Neural cell (in vitro differentiated cells): ENCODE measurements around the gene TMEM140.

Experiments
- EP300 ChIP-seq: fragments of 450-650 bp; conservative IDR thresholded peaks from 2 replicates; pipeline ENCODE4 v1.6.1; 2014; ENCODE audit warnings: antibody characterized with exemption, mild to moderate bottlenecking, moderate library complexity; ENCODE audit not compliant: poor library complexity, severe bottlenecking
- EZH2 ChIP-seq: fragments of 200-600, 300-800 bp; shearing (Covaris generic), sonication (generic); IDR thresholded peaks from 2 replicates; pipeline ENCODE4 v1.6.1; 2014; ENCODE audit warnings: antibody characterized with exemption, low read length, borderline replicate concordance, mild to moderate bottlenecking; ENCODE audit not compliant: insufficient read depth, poor library complexity, severe bottlenecking
- POLR2AphosphoS5 ChIP-seq: IDR thresholded peaks from 2 replicates; pipeline ENCODE4 v1.6.1; 2012
- RAD21 ChIP-seq: fragments of 450-650 bp; conservative IDR thresholded peaks from 2 replicates; pipeline ENCODE4 v1.6.1; 2014; ENCODE audit warnings: antibody characterized with exemption, mild to moderate bottlenecking, moderate library complexity
- TF ChIP-seq, protein P1 (sequence below): fragments of 450-650 bp; IDR thresholded peaks from 2 replicates; pipeline ENCODE4 v1.5.1; 2014; ENCODE audit warnings: antibody characterized with exemption, mild to moderate bottlenecking, moderate library complexity; ENCODE audit not compliant: poor library complexity, severe bottlenecking
- TF ChIP-seq, protein P2 (sequence below): IDR thresholded peaks from 2 replicates; pipeline ENCODE4 v1.6.1; 2012; ENCODE audit warnings: borderline replicate concordance

GRCh38 chr7:135154734-135155133 lies 6.9 kb downstream of the TMEM140 start:
- TF ChIP-seq EZH2 (no peak), POLR2AphosphoS5 (no peak), EP300 (no peak), RAD21 (no peak)
- TF ChIP-seq, protein P1, sequence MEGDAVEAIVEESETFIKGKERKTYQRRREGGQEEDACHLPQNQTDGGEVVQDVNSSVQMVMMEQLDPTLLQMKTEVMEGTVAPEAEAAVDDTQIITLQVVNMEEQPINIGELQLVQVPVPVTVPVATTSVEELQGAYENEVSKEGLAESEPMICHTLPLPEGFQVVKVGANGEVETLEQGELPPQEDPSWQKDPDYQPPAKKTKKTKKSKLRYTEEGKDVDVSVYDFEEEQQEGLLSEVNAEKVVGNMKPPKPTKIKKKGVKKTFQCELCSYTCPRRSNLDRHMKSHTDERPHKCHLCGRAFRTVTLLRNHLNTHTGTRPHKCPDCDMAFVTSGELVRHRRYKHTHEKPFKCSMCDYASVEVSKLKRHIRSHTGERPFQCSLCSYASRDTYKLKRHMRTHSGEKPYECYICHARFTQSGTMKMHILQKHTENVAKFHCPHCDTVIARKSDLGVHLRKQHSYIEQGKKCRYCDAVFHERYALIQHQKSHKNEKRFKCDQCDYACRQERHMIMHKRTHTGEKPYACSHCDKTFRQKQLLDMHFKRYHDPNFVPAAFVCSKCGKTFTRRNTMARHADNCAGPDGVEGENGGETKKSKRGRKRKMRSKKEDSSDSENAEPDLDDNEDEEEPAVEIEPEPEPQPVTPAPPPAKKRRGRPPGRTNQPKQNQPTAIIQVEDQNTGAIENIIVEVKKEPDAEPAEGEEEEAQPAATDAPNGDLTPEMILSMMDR: no peak
- TF ChIP-seq, protein P2, sequence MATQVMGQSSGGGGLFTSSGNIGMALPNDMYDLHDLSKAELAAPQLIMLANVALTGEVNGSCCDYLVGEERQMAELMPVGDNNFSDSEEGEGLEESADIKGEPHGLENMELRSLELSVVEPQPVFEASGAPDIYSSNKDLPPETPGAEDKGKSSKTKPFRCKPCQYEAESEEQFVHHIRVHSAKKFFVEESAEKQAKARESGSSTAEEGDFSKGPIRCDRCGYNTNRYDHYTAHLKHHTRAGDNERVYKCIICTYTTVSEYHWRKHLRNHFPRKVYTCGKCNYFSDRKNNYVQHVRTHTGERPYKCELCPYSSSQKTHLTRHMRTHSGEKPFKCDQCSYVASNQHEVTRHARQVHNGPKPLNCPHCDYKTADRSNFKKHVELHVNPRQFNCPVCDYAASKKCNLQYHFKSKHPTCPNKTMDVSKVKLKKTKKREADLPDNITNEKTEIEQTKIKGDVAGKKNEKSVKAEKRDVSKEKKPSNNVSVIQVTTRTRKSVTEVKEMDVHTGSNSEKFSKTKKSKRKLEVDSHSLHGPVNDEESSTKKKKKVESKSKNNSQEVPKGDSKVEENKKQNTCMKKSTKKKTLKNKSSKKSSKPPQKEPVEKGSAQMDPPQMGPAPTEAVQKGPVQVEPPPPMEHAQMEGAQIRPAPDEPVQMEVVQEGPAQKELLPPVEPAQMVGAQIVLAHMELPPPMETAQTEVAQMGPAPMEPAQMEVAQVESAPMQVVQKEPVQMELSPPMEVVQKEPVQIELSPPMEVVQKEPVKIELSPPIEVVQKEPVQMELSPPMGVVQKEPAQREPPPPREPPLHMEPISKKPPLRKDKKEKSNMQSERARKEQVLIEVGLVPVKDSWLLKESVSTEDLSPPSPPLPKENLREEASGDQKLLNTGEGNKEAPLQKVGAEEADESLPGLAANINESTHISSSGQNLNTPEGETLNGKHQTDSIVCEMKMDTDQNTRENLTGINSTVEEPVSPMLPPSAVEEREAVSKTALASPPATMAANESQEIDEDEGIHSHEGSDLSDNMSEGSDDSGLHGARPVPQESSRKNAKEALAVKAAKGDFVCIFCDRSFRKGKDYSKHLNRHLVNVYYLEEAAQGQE: no peak
